Loucy (cell line): ENCODE data around the gene SIAH1.

Experiments used
- EZH2phosphoT487 ChIP-seq: fragments of 200-600 bp; IDR thresholded peaks from 2 replicates; pipeline ENCODE4 v1.6.1; 2018; ENCODE audit warnings: antibody characterized with exemption, mild to moderate bottlenecking, moderate library complexity, borderline replicate concordance
- TF ChIP-seq, protein P1 (sequence below): fragments of 200-600 bp; sonication (generic); conservative IDR thresholded peaks from 2 replicates; pipeline ENCODE4 v1.5.1; 2014; ENCODE audit warnings: mild to moderate bottlenecking, antibody characterized with exemption, low read length

DNA sequence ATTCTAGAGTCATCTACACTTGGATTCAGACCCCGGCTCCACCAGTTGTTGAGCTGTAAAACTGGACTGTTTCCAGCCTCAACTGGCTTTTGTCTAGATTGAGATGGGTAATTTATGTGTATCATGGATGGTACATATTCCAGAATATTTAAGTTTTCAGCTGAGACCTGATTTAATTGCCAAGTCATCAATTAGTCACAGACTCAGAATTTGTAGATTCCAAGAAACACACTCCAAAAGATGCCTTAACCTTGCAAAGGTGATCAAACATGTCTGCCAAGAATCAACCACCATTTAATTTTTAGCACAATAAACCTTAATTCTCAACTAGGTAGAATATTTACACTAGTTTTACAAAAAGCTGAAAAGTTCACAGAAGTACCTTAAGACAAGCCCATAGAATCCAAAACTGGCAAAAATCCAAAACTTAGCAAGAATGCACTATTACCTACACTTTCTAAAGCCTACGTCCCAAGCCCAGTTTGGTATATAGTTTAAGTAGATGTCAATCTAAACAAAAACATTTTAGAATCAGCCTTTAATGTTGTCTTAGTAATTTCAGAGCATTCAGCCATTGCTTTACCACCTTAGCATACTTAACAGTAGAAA lies 17.7 kb downstream of the SIAH1 start:
- TF ChIP-seq, protein P1, sequence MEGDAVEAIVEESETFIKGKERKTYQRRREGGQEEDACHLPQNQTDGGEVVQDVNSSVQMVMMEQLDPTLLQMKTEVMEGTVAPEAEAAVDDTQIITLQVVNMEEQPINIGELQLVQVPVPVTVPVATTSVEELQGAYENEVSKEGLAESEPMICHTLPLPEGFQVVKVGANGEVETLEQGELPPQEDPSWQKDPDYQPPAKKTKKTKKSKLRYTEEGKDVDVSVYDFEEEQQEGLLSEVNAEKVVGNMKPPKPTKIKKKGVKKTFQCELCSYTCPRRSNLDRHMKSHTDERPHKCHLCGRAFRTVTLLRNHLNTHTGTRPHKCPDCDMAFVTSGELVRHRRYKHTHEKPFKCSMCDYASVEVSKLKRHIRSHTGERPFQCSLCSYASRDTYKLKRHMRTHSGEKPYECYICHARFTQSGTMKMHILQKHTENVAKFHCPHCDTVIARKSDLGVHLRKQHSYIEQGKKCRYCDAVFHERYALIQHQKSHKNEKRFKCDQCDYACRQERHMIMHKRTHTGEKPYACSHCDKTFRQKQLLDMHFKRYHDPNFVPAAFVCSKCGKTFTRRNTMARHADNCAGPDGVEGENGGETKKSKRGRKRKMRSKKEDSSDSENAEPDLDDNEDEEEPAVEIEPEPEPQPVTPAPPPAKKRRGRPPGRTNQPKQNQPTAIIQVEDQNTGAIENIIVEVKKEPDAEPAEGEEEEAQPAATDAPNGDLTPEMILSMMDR = no peak
- no peak for TF ChIP-seq EZH2phosphoT487
